G401 (cell line): Measurements from ENCODE around the gene CLINT1. TPM values are rescaled to one million over a fixed set of nuclear protein-coding genes. Genes with fewer than 3 reads are reported as not detected.

Experiments used
- DNase-seq: peaks from one replicate; pipeline ENCODE4 v3.0.0-alpha.2; 2015; ENCODE audit warnings: low spot score
- in situ Hi-C: cut with HindIII; loops from 2 replicates; pipeline ENCODE4 v1.10.0; 2016; ENCODE audit warnings: low sequenced_read_pairs, mixed read lengths
- total RNA-seq: library from RNA; depleted of rRNA; stranded (reverse); fragments of >200 nt; shearing (Covaris generic); gene quantifications from 2 replicates; pipeline ENCODE4 v1.2.3, GENCODE V29; 2014; rRNA removed

The CLINT1 gene
- total RNA-seq, 1 experiment from 2014 or later: 106 TPM

- in situ Hi-C loops: no loop called here
- peak; percentile 81 for DNase-seq
These were observed 115.5 kb downstream of the CLINT1 start, which contains the start of gene LSM11 for GRCh38 chr5:157743163-157744050. LSM11 (plus strand) TSS chr5:157743712; CDS start chr5:157743751, 39 bp downstream.

DNA sequence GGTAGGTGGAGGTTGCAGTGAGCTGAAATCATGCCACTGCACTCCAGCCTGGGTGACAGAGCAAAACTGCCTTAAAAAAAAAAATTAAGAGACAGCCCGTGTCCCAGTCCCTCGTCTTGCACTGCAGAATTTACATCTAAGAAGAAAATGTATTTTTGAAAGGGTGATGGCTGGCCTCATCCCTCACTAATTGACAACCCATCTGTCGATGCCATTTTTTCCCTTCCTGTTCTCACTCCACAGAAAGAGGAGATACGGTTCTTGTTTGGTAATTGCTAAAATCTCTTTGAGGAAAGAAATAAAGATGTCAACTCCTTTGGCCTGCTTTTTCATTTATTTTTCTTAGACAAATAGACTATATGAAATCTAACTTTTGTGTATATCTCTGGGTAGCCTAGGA lies 117.8 kb downstream of the CLINT1 start:
- in situ Hi-C loops: no loop called here
- no peak for DNase-seq

GRCh38 chr5:157740229-157740610 lies 118.7 kb downstream of the CLINT1 start:
- no peak for DNase-seq
- in situ Hi-C loops: no loop called here

- no peak for DNase-seq
- in situ Hi-C loops: no loop called here
These were observed 119.3 kb downstream of the CLINT1 start for GRCh38 chr5:157739388-157740228.

DNA sequence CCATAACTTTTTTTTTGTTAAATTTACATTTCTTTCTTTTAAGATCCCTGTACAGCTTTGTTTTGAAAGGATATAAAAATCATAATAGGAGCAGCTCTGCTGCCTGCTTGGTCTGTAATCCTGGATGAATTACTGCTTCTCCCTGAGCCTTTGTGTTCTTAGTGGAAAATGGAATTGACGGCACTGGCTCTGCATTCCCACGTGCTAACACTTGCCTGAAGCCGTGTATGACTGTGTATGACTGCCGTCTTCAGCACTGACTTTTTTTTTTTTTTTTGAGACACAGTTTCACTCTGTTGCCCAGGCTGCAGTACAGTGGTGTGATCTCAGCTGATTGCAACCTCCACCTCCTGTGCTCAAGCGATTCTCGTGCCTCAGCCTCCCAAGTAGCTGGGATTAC lies 123.0 kb downstream of the CLINT1 start:
- in situ Hi-C loops: no loop called here
- DNase-seq: no peak

Other genes with a start within 250 kb of the CLINT1 start
- gene SOX30, start 206.7 kb downstream of the CLINT1 start, total RNA-seq: not detected in 2 replicates
- gene C5orf52, start 187.6 kb downstream of the CLINT1 start, total RNA-seq: not detected in 2 replicates
- 30.6 and 39.3 TPM in 2 replicates for gene THG1L, start 127.7 kb downstream of the CLINT1 start, total RNA-seq
- gene LSM11, start 115.4 kb downstream of the CLINT1 start, total RNA-seq: 2.3 and 3.0 TPM in 2 replicates